ENCODE data around the gene TTC39C. TPM values are rescaled to one million over a fixed set of nuclear protein-coding genes. Genes with fewer than 3 reads are reported as not detected.
A peak's percentile ranks its signal among the peaks of the same experiment; 100 is the strongest.
"Not testable (repeated sequence)": the region's sequence is repeated elsewhere in the genome, so short reads cannot be mapped to it uniquely, and the experiment has no call there.

Gene TTC39C
- total RNA-seq, 1 donor, result 17.2 TPM

DNA sequence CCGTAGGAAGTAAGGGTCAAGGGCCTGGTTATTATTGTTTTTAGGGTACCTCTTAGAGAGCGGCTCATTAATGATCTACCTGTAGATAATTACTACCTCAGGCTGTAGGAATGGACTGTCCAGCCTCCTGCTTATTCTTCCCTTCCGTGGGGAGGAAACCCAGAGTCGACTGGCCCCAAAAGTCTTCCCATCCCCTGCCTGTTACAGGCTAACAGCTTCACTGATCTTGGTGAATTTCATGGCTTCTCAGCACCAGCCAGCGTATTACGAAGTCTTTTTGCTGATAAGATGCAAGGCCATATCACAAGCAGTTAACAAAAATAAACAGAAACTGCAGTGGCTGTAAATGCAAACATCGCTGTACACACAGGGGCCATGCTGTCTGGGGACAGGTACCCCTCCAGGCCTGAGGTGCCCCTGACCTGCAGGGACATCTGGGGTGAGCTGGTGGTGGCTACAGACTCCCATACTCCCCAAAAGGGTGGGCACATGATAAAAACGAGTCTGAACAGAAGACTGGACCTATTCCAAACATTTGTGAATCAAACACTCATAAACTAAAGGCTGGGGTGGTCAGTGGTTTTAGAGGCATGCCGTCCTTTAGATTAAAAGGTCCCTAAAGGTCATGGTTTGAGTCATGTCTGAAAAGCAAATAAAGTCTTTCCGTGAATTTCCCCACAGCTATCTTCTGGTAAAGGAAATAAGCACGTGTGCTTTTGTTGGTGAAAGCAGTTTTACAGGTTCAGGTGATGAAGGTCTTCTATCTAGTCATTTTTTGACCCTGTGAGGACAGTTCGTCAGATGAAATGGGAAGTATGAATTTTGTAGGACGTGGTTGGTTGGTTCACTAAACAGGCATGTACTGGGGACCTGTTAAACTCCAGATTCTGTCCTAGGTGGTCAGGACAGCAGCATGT lies 36.7 kb downstream of the TTC39C start:
- DNase-seq (ENCODE audit: low read depth in 2 of 3, low spot score in 2 of 3), result no peak

GRCh38 chr18:24052053-24052452 lies 37.5 kb downstream of the TTC39C start:
- no peak for DNase-seq (ENCODE audit: low read depth in 2 of 3, low spot score in 2 of 3)

- DNase-seq (ENCODE audit: low read depth in 2 of 3, low spot score in 2 of 3), result no peak
These were observed 38.7 kb downstream of the TTC39C start for GRCh38 chr18:24053211-24053610.

- peak in 1 of 3 donors; percentile 6 for DNase-seq (ENCODE audit: low read depth in 2 of 3, low spot score in 2 of 3)
These were observed 39.6 kb downstream of the TTC39C start for GRCh38 chr18:24054130-24054529.

- DNase-seq (ENCODE audit: low read depth in 2 of 3, low spot score in 2 of 3), result no peak
These were observed 40.7 kb downstream of the TTC39C start for GRCh38 chr18:24055009-24055804.

DNA sequence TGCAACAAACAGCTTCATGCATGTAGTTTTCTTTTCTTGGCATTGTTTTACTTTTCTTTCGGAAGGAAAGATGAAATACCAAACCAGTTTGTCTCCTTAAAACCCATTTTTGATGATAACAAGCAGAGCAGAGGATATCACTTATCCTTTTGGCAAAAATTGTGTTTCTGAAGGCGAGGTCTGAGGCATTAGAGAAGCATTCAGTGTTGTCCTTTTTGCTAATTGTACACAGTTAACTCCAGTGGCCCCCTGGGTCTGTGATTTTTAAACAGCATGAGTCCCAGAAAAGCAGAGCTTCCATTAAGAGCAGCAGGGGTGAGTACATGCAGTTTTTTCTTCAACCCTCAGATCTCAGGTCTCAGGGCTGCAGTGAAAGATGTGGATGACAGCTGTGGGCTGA lies 41.3 kb downstream of the TTC39C start:
- DNase-seq (ENCODE audit: low read depth in 2 of 3, low spot score in 2 of 3), result no peak

- no peak for DNase-seq (ENCODE audit: low read depth in 2 of 3, low spot score in 2 of 3)
These were observed 42.0 kb downstream of the TTC39C start for GRCh38 chr18:24056506-24056905.

- DNase-seq (ENCODE audit: low read depth in 2 of 3, low spot score in 2 of 3), result no peak
These were observed 43.2 kb downstream of the TTC39C start for GRCh38 chr18:24057804-24058203.

DNA sequence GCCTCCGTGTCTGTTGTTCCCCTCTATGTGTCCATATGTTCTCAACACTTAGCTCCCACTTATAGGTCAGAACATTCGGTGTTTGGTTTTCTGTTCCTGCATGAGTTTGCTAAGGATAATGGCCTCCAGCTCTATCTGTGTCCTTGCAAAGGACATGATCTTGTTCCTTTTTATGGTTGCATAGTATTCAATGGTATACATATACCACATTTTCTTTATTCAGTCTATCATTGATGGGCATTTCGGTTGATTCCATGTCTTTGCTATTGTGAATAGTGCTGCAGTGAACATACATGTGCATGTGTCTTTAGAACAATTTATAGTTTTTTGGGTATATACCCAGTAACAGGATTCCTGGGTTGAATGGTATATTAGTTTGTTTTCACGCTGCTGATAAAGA lies 44.8 kb downstream of the TTC39C start:
- not testable (repeated sequence) for DNase-seq (ENCODE audit: low read depth in 2 of 3, low spot score in 2 of 3)

DNA sequence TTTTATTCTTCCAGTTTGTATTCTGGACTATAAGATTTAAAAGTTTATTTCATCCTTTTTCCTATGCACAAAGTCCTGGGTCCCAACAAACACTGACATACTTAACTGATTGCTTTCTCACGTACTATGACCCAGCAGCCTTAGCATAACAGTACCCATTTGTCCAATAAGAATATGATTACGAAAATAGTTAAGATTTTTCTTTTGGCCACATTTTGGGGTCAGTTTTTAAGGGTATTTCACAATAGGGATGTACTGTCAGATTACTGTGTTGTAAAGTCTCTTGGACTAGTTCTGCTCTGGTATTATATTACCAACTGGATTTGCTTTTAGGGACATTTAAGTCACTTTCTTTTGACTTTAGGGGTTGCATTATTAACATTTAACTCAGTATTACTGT lies 46.1 kb downstream of the TTC39C start:
- no peak for DNase-seq (ENCODE audit: low read depth in 2 of 3, low spot score in 2 of 3)

DNA sequence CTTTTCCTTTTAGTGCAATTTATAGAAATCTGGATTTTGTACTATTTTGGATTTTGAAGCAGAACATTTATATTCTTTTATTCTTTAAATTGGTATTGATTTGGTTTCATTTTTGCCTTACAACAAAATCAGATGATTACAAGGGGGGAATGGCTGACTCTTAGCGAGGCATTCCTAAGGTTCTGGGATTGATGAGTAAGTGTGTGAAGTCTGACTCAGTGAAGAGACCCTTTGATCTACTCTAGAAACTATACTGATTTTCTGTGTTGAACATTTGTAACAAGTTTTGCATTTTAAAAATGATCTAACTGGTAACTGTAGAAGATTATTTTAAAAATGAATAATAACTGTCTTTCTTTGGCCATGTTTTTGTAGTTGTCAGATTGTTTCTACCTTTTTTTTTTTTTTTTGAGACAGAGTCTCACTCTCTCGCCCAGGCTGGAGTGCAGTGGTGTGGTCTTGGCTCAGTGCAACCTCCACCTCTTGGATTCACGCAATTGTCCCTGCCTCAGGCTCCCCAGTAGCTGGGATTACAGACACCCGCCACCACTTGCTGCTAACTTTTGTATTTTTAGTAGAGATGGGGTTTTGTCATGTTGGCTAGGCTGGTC lies 48.7 kb downstream of the TTC39C start:
- DNase-seq (ENCODE audit: low read depth in 2 of 3, low spot score in 2 of 3), result no peak

DNA sequence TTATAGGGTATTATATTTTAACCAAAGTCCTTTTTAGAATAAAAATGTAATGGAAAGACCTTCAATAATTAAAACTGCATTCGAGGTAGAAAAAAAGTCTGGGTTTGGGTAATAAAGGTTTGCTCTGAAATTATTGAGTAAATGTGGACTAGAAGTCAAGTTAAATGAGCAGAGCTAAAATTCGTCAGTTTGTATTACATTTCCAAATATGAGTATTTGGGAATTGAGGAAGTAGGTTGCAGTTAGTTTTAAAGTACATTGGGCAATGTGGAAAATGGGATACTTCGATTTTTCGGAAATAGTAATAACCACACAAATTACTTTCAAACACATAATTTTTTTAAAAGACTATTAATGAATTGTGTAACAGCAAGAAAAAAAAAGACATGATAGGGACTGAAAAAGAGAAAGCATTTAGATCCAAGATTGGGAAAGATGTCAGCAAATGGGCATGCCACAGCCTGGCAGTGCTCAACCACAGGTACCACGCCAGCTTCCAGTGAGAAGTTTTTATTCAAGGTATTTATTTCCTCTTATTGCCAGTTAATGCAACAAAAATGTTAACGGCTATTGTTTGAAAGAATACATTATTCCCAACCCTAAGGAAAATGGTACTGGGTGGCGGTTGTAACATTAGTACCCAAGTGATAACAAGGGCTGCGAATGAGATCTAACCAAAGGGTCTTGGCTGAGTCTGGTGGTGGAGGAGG lies 50.0 kb downstream of the TTC39C start:
- DNase-seq (ENCODE audit: low read depth in 2 of 3, low spot score in 2 of 3), result no peak

DNA sequence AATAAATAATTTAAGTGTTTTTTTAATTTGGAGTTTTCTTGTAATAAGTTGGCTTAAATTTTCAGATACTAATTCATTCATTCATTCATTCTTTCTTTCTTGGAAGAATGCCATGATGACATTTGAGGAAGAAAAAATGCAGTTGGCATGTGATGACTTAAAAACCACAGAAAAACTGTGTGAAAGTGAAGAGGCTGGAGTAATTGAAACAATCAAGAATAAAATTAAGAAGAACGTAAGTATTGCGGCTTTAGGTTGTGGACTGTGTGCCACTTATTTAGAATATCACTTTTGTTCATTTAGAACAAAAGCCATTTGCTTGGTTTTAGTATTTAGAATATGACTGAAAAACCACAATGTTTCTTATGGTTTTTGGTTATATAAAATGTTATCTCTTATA lies 51.4 kb downstream of the TTC39C start:
- DNase-seq (ENCODE audit: low read depth in 2 of 3, low spot score in 2 of 3), result peak in 1 of 3 donors; percentile 38

DNA sequence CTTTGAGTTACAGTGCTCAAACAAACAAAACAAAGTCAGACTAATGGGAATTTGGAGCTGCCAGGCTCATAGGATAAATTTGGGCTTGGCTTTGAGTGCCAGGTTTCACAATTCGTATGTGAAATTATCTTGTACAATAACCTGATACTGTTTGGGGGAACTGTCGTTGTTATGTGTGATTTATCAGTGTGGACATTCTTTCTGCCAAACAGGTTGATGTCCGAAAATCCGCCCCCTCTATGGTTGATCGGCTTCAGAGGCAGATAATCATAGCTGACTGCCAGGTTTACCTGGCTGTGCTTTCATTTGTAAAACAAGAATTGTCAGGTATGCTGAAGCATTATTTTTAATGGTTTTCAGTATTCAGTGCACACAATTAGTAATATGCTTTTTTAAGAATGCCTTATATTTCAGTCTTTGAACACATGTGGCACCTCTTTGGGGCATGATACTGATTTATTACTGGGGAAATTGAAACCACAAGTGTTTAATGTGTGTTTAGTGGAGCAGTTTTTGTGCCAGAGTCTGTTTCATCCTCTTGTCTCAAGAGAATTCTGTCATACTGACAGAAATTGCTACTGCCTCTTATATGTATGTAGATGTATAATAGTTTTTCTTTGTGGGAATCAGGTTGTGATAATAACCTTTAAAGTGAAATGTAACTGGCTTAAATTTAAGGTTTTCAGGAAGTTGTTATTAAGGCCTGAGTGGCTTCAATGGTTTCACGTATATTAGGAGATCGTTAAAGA lies 54.6 kb downstream of the TTC39C start:
- DNase-seq (ENCODE audit: low read depth in 2 of 3, low spot score in 2 of 3), result peak in 1 of 3 donors; percentile 38

DNA sequence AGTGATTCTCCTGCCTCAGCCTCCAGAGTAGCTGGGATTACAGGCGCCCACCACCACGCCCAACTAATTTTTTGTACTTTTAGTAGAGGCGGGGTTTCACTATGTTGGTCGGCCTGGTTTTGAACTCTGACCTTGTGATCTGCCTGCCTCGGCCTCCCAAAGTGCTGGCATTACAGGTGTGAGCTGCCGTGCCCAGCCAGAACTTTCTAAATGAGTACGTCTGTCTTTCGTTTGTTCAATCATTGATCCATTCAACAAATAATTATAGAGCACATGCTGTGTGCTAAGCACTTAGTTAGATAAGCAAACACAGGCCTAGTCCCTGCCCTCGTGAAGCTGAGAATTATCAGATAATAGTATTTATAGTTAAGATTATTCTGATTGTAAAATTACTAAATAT lies 56.5 kb downstream of the TTC39C start:
- no peak for DNase-seq (ENCODE audit: low read depth in 2 of 3, low spot score in 2 of 3)

GRCh38 chr18:24071779-24072178 lies 57.2 kb downstream of the TTC39C start:
- DNase-seq (ENCODE audit: low read depth in 2 of 3, low spot score in 2 of 3), result no peak

DNA sequence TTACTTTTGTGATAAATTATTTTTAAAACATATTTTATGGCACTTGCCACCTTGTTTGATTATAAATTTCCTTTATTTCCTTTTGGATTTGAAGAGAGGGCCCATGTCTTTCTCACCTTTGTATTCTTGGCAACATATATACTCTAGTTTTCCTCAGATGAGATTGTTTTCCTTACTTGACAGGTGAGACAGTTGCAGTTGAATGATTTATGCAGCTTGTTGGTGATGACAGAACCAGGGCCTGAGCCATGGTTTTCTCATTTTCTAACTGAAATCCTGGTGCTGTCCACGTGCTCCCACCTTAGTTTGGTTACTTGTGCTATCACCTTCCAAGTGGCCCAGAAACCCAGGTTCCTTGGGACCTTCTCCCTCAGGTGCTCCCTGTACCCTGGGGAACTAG lies 58.2 kb downstream of the TTC39C start:
- no peak for DNase-seq (ENCODE audit: low read depth in 2 of 3, low spot score in 2 of 3)

GRCh38 chr18:24073791-24074190 lies 59.2 kb downstream of the TTC39C start:
- no peak for DNase-seq (ENCODE audit: low read depth in 2 of 3, low spot score in 2 of 3)

GRCh38 chr18:24074757-24075156 lies 60.2 kb downstream of the TTC39C start:
- not testable (repeated sequence) for DNase-seq (ENCODE audit: low read depth in 2 of 3, low spot score in 2 of 3)

All from hematopoietic multipotent progenitor cell (in vitro differentiated cells).